GM12878 (cell line): ENCODE results near the gene SMARCA4. TPM values are rescaled to one million over a fixed set of nuclear protein-coding genes. Genes with fewer than 3 reads are reported as not detected.

ENCODE experiments used
- ATAC-seq: fragments of 200-7000 bp; cut with Tn5 transposase; 3 replicates; pipeline ENCODE4 v1.9.1; 2020; ENCODE audit warnings: mild to moderate bottlenecking, moderate library complexity
- BruUV-seq: library from RNA; stranded (reverse); fragments of 400-500 nt; replicated peaks from 2 replicates; lab custom pipeline; 2021; lab: Mats Ljungman, UMichigan
- CTCF ChIA-PET: fragments of 300-600 bp; sonication (Branson Sonifier 250); formaldehyde crosslinking; extraction: SDS; loops from one replicate; lab custom pipeline; 2021; ENCODE audit warnings: inconsistent platforms; lab: Yijun Ruan, JAX
- POLR2A ChIA-PET: fragments of 350-600 bp; formaldehyde crosslinking; extraction: SDS; loops from one replicate; lab custom pipeline; 2021; ENCODE audit warnings: inconsistent platforms; lab: Charles Lee
- RAD21 ChIA-PET: fragments of 300-600 bp; sonication (Branson Sonifier 250); formaldehyde crosslinking; loops from one replicate; lab custom pipeline; 2023; ENCODE audit warnings: antibody characterized with exemption; ENCODE audit not compliant: unreplicated experiment; lab: Charles Lee
- SMC1A ChIA-PET: fragments of 300-600 bp; sonication (Branson Sonifier 250); formaldehyde crosslinking; loops from one replicate; lab custom pipeline; 2023; ENCODE audit not compliant: unreplicated experiment, uncharacterized antibody; lab: Charles Lee
- DNase-seq: peaks from one replicate; pipeline ENCODE4 v3.0.0-alpha.2; 2011; ENCODE audit warnings: low read depth, low spot score
- FAIRE-seq: peaks from 3 replicates; lab custom pipeline; 2011; peaks lifted over from hg19 to GRCh38; lab: Jason Lieb, UNC
- H2AFZ ChIP-seq: 2 replicates; pipeline ENCODE4 v1.6.0; 2011; ENCODE audit warnings: low read depth, low read length, control low read depth; ENCODE audit not compliant: control insufficient read depth
- H3K27ac ChIP-seq: 2 replicates; pipeline ENCODE4 v1.5.1; 2011; ENCODE audit warnings: control low read depth; ENCODE audit not compliant: control insufficient read depth, insufficient read depth
- H3K27me3 ChIP-seq, 2 experiments: replicated peaks in 1 of 2; 2 replicates each; pipeline versions ENCODE4 v1.6.0 to v1.6.1; 2011; ENCODE audit warnings: low read length in 1 of 2; ENCODE audit not compliant: control insufficient read depth in 2 of 2, insufficient read depth in 2 of 2
- H3K36me3 ChIP-seq, 2 experiments: 2 replicates each; pipeline ENCODE4 v1.5.1; 2011; ENCODE audit warnings: low read length in 1 of 2; ENCODE audit not compliant: control insufficient read depth in 2 of 2, insufficient read depth in 2 of 2
- H3K4me1 ChIP-seq: 2 replicates; pipeline ENCODE4 v1.6.1; 2011; ENCODE audit warnings: mild to moderate bottlenecking, low read length, moderate library complexity, mixed read lengths; ENCODE audit not compliant: control insufficient read depth, insufficient read depth
- H3K4me2 ChIP-seq: 2 replicates; pipeline ENCODE4 v1.6.0; 2011; ENCODE audit warnings: control low read depth; ENCODE audit not compliant: control insufficient read depth, insufficient read depth
- H3K4me3 ChIP-seq: fragments of 200-600 bp; sonication (generic); 2 replicates; pipeline ENCODE4 v1.5.1; 2016
- H3K79me2 ChIP-seq: 2 replicates; pipeline ENCODE4 v1.6.0; 2011; ENCODE audit warnings: low read length; ENCODE audit not compliant: control insufficient read depth, insufficient read depth
- H3K9ac ChIP-seq: 2 replicates; pipeline ENCODE4 v1.8.0; 2011; ENCODE audit warnings: low read length, control low read depth, mixed read lengths; ENCODE audit not compliant: control insufficient read depth, insufficient read depth
- H3K9me3 ChIP-seq: replicated peaks from 3 replicates; pipeline ENCODE4 v1.5.1; 2011; ENCODE audit warnings: mild to moderate bottlenecking, low read length; ENCODE audit not compliant: control insufficient read depth, insufficient read depth
- H4K20me1 ChIP-seq: 2 replicates; pipeline ENCODE4 v1.6.0; 2011; ENCODE audit not compliant: control insufficient read depth, insufficient read depth
- ETV6 ChIP-seq, 2 experiments: fragments of 450-650 bp in 1 of 2; IDR thresholded peaks in 1 of 2; conservative IDR thresholded peaks in 1 of 2; 2 replicates each; pipeline ENCODE4 v1.6.1; 2014; ENCODE audit warnings: antibody characterized with exemption in 1 of 2, borderline replicate concordance in 1 of 2, low read depth in 1 of 2, mild to moderate bottlenecking in 1 of 2, moderate library complexity in 1 of 2
- FOXM1 ChIP-seq: IDR thresholded peaks from 2 replicates; pipeline ENCODE4 v1.6.1; 2012; ENCODE audit warnings: low read depth, mild to moderate bottlenecking, inconsistent platforms, low read length, moderate library complexity
- GATAD2B ChIP-seq: fragments of 450-650 bp; conservative IDR thresholded peaks from 2 replicates; pipeline ENCODE4 v1.6.1; 2017; ENCODE audit warnings: low read depth, mild to moderate bottlenecking, moderate library complexity
- HDGF ChIP-seq: fragments of 450-650 bp; IDR thresholded peaks from 2 replicates; pipeline ENCODE4 v1.6.1; 2016; ENCODE audit warnings: antibody characterized with exemption
- IKZF2 ChIP-seq, 2 experiments: fragments of 450-650 bp; IDR thresholded peaks; 2 replicates each; pipeline ENCODE4 v1.6.1; 2017; ENCODE audit warnings: mild to moderate bottlenecking in 2 of 2, moderate library complexity in 2 of 2
- KAT2A ChIP-seq: conservative IDR thresholded peaks from 2 replicates; pipeline ENCODE4 v1.6.1; 2011; ENCODE audit warnings: low read depth, low read length; ENCODE audit not compliant: control insufficient read depth
- NBN ChIP-seq: fragments of 450-650 bp; IDR thresholded peaks from 2 replicates; pipeline ENCODE4 v1.6.1; 2016
- POLR2AphosphoS5 ChIP-seq: IDR thresholded peaks from 2 replicates; pipeline ENCODE4 v1.6.1; 2011; ENCODE audit warnings: mild to moderate bottlenecking, low read length, inconsistent platforms
- SRF ChIP-seq, 2 experiments: IDR thresholded peaks; 2 replicates each; pipeline ENCODE4 v1.6.1; 2011; ENCODE audit warnings: low read depth in 2 of 2, low read length in 2 of 2, mild to moderate bottlenecking in 1 of 2, moderate library complexity in 1 of 2
- TARDBP ChIP-seq: IDR thresholded peaks from 2 replicates; pipeline ENCODE4 v1.6.1; 2016; ENCODE audit warnings: borderline replicate concordance
- TCF12 ChIP-seq: IDR thresholded peaks from 2 replicates; pipeline ENCODE4 v1.6.1; 2011; ENCODE audit warnings: low read depth, mild to moderate bottlenecking, low read length
- WGBS: methylation state at CpG from one replicate; pipeline ENCODE4 v1.1.6; 2016; ENCODE audit warnings: low lambda C conversion rate; ENCODE audit not compliant: insufficient replicate concordance, insufficient coverage; ENCODE audit errors: missing lambda C conversion rate; 5-methylcytosine and 5-hydroxymethylcytosine counted together
- in situ Hi-C: fragments of 300-500 bp; cut with MboI; formaldehyde crosslinking; loops from 9 replicates; pipeline ENCODE4 v1.14.3; 2018; ENCODE audit warnings: mixed read lengths
- intact Hi-C: fragments of 100-400 bp; cut with micrococcal nuclease; formaldehyde crosslinking; loops from one replicate; pipeline ENCODE4 v1.14.2; 2022; ENCODE audit not compliant: unreplicated experiment
- polyA plus RNA-seq, 11 experiments: library from polyadenylated mRNA; depleted of rRNA in 4 of 11; unstranded in 6 of 11; stranded (reverse) in 5 of 11; fragments of >200 nt; fragmentation: Nextera tagmentation in 4 of 11; fragmentation: Illumina TruSeq in 1 of 11; extraction: Ambion mirVana in 4 of 11; extraction: Trizol in 1 of 11; gene quantifications; 1 replicate in 1 of 11; 2 replicates in 10 of 11; pipeline versions ENCODE4 v1.2.1 to v1.2.3, GENCODE V29; 2011 to 2016; ENCODE audit warnings: inconsistent platforms in 2 of 11, missing spikeins in 2 of 11, low read depth in 1 of 11
- total RNA-seq, 4 experiments: library from RNA; depleted of rRNA in 3 of 4; stranded (reverse); fragments of >200 nt in 3 of 4; fragmentation: Illumina TruSeq in 1 of 4; extraction: Trizol in 1 of 4; gene quantifications; 2 replicates each; pipeline versions ENCODE4 v1.2.1 to v1.2.3, GENCODE V29; 2013 to 2021
- TF ChIP-seq, protein P1 (sequence below): IDR thresholded peaks from 2 replicates; pipeline ENCODE4 v1.6.1; 2012; ENCODE audit warnings: mild to moderate bottlenecking, low read depth, low read length
- TF ChIP-seq, protein P2 (sequence below): fragments of 450-650 bp; IDR thresholded peaks from 2 replicates; pipeline ENCODE4 v1.6.1; 2017; ENCODE audit warnings: mild to moderate bottlenecking, moderate library complexity
- TF ChIP-seq, protein P3 (sequence below): fragments of 450-650 bp; formaldehyde crosslinking; IDR thresholded peaks from 2 replicates; pipeline ENCODE4 v1.4.0; 2022; ENCODE audit warnings: mild to moderate bottlenecking, moderate library complexity

The SMARCA4 gene
- total and polyA plus RNA-seq, 10 of the 15 experiments (the other 5 are each of a cell fraction or from before 2014, with no cell fraction given), result 22.4 to 175 (median 57.4) TPM

DNA sequence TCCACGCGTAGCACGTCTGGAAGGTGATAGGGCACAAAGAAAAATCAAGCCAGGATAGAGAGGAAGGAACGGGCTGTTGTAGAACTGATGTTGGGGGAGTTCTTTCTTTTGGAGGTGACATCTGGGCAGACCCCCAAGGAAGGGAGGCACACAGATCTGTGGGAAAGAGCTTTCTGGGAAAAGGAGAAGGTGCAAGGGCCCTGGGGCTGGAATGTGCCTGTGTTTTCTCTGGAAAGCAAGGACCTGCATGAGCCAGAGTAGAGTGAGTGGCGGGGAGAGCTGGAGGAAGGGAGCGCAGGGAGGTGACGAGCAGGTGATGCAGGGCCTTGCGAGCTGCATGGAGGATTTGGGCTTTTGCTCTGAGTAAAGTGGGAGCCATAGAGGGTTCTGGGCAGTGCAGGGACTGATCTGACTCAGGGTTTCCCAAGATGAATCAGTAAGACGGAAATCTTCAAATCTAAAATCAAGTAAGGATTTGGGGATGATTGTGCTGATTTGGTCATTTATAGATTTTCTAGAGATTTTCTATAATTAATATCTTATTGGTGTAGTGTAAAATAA is 30.8 kb downstream of the SMARCA4 start:
- SMC1A ChIA-PET, result no interaction called here
- 86% methylated on average over 9 of the region's 9 CpGs for WGBS
- no peak overlapping the region for H3K9ac ChIP-seq
- no peak overlapping the region for H3K4me3 ChIP-seq
- H2AFZ ChIP-seq, result no peak overlapping the region
- FAIRE-seq (no peak), ATAC-seq (no peak), DNase-seq (no peak)
- no peak overlapping the region for H3K27ac ChIP-seq
- CTCF ChIA-PET, result interaction anchor here (1.2 kb wide), 1 partner anchor 45 kb away, joined by 3 read pairs; no protein-coding TSS in a partner anchor
- H3K9me3 ChIP-seq, result no peaks in the 10 kb centered on the region
- peaks cover 22 to 48% of the 10 kb centered on the region in 2 experiments; a peak in 3 of 4 replicates for H3K36me3 ChIP-seq
- no peaks in the 10 kb centered on the region for H3K27me3 ChIP-seq
- no peaks in the 10 kb centered on the region for H3K4me1 ChIP-seq
- in situ Hi-C loops (no loop called here), intact Hi-C loops (no loop called here)
- no peaks in the 10 kb centered on the region; the same call in 1 of the 2 replicates for H4K20me1 ChIP-seq
- RAD21 ChIA-PET, result no interaction called here
- POLR2A ChIA-PET, result interaction anchor here (1.0 kb wide), 1 partner anchor 12 kb away, joined by 4 read pairs; no protein-coding TSS in a partner anchor
- TSS peak; percentile 25 for BruUV-seq
- no peak overlapping the region for H3K4me2 ChIP-seq
- no peaks in the 10 kb centered on the region for H3K79me2 ChIP-seq
- TF ChIP-seq ETV6 (conservative IDR thresholded peaks at IDR 0.05 in 1 of 2, IDR thresholded peaks at IDR 0.05 in 1 of 2; ENCODE audit: borderline replicate concordance in 1 of 2, low read depth in 1 of 2), result no peak
- no peak for TF ChIP-seq TCF12
- TF ChIP-seq, protein P1, sequence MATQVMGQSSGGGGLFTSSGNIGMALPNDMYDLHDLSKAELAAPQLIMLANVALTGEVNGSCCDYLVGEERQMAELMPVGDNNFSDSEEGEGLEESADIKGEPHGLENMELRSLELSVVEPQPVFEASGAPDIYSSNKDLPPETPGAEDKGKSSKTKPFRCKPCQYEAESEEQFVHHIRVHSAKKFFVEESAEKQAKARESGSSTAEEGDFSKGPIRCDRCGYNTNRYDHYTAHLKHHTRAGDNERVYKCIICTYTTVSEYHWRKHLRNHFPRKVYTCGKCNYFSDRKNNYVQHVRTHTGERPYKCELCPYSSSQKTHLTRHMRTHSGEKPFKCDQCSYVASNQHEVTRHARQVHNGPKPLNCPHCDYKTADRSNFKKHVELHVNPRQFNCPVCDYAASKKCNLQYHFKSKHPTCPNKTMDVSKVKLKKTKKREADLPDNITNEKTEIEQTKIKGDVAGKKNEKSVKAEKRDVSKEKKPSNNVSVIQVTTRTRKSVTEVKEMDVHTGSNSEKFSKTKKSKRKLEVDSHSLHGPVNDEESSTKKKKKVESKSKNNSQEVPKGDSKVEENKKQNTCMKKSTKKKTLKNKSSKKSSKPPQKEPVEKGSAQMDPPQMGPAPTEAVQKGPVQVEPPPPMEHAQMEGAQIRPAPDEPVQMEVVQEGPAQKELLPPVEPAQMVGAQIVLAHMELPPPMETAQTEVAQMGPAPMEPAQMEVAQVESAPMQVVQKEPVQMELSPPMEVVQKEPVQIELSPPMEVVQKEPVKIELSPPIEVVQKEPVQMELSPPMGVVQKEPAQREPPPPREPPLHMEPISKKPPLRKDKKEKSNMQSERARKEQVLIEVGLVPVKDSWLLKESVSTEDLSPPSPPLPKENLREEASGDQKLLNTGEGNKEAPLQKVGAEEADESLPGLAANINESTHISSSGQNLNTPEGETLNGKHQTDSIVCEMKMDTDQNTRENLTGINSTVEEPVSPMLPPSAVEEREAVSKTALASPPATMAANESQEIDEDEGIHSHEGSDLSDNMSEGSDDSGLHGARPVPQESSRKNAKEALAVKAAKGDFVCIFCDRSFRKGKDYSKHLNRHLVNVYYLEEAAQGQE, result no peak
- no peak for TF ChIP-seq IKZF2 (IDR thresholded peaks at IDR 0.05)
- TF ChIP-seq POLR2AphosphoS5, result no peak
- no peak for TF ChIP-seq TARDBP
- TF ChIP-seq HDGF, result no peak
- TF ChIP-seq, protein P2, sequence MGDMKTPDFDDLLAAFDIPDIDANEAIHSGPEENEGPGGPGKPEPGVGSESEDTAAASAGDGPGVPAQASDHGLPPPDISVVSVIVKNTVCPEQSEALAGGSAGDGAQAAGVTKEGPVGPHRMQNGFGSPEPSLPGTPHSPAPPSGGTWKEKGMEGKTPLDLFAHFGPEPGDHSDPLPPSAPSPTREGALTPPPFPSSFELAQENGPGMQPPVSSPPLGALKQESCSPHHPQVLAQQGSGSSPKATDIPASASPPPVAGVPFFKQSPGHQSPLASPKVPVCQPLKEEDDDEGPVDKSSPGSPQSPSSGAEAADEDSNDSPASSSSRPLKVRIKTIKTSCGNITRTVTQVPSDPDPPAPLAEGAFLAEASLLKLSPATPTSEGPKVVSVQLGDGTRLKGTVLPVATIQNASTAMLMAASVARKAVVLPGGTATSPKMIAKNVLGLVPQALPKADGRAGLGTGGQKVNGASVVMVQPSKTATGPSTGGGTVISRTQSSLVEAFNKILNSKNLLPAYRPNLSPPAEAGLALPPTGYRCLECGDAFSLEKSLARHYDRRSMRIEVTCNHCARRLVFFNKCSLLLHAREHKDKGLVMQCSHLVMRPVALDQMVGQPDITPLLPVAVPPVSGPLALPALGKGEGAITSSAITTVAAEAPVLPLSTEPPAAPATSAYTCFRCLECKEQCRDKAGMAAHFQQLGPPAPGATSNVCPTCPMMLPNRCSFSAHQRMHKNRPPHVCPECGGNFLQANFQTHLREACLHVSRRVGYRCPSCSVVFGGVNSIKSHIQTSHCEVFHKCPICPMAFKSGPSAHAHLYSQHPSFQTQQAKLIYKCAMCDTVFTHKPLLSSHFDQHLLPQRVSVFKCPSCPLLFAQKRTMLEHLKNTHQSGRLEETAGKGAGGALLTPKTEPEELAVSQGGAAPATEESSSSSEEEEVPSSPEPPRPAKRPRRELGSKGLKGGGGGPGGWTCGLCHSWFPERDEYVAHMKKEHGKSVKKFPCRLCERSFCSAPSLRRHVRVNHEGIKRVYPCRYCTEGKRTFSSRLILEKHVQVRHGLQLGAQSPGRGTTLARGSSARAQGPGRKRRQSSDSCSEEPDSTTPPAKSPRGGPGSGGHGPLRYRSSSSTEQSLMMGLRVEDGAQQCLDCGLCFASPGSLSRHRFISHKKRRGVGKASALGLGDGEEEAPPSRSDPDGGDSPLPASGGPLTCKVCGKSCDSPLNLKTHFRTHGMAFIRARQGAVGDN, result no peak
- TF ChIP-seq FOXM1, result no peak
- TF ChIP-seq SRF (IDR thresholded peaks at IDR 0.05; ENCODE audit: low read depth in 2 of 2, low read length in 2 of 2), result no peak
- no peak for TF ChIP-seq KAT2A
- no peak for TF ChIP-seq GATAD2B
- no peak for TF ChIP-seq NBN
- TF ChIP-seq, protein P3, sequence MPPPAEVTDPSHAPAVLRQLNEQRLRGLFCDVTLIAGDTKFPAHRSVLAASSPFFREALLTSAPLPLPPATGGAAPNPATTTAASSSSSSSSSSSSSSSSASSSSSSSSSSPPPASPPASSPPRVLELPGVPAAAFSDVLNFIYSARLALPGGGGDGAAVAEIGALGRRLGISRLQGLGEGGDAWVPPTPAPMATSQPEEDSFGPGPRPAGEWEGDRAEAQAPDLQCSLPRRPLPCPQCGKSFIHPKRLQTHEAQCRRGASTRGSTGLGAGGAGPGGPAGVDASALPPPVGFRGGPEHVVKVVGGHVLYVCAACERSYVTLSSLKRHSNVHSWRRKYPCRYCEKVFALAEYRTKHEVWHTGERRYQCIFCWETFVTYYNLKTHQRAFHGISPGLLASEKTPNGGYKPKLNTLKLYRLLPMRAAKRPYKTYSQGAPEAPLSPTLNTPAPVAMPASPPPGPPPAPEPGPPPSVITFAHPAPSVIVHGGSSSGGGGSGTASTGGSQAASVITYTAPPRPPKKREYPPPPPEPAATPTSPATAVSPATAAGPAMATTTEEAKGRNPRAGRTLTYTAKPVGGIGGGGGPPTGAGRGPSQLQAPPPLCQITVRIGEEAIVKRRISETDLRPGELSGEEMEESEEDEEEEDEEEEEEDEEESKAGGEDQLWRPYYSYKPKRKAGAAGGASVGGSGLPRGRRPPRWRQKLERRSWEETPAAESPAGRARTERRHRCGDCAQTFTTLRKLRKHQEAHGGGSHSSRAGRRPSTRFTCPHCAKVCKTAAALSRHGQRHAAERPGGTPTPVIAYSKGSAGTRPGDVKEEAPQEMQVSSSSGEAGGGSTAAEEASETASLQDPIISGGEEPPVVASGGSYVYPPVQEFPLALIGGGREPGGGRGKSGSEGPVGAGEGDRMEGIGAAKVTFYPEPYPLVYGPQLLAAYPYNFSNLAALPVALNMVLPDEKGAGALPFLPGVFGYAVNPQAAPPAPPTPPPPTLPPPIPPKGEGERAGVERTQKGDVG (CRISPR knock-in tag), result no peak
